RCC 7860 (cell line): ENCODE data around the gene CFHR5.
"Not testable (repeated sequence)": the region's sequence is repeated elsewhere in the genome, so short reads cannot be mapped to it uniquely, and the experiment has no call there.

Experiments
- DNase-seq: peaks from one replicate; pipeline ENCODE4 v3.0.0-alpha.2; 2015; ENCODE audit warnings: low spot score
- FAIRE-seq: peaks from 2 replicates; lab custom pipeline; 2012; peaks lifted over from hg19 to GRCh38; lab: Jason Lieb, UNC

Gene CFHR5

DNA sequence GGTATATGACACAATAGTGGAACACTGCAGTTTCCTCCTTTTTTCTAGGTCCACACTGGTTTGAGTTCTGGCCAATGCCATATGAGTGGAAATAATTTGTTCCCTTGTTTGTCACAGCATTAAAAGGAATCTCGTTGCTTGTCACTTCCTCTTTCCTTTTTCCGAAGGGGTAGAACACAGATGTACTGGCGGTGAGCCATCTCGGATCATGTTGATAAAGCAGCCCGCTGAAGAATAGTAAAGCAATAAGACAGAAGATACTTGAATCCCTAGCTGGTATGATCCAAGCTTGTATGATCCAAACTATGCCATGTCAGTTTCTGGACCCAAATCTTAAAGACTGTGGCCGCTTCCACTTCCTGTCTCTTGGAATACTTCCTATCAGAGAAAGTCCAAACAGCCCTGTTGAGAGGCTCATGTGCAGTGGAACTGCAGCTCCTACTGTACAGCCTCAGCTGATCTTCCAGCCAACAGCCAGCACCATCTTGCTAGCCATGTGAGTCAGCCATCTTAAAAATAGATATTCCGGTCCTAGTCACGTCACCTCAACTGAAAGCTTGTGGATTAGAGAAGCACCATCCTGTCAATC is 40.3 kb downstream of the CFHR5 start:
- no peak for DNase-seq
- FAIRE-seq = no peak

- FAIRE-seq (no peak), DNase-seq (no peak)
These were observed 44.4 kb downstream of the CFHR5 start for GRCh38 chr1:197021716-197022115.

DNA sequence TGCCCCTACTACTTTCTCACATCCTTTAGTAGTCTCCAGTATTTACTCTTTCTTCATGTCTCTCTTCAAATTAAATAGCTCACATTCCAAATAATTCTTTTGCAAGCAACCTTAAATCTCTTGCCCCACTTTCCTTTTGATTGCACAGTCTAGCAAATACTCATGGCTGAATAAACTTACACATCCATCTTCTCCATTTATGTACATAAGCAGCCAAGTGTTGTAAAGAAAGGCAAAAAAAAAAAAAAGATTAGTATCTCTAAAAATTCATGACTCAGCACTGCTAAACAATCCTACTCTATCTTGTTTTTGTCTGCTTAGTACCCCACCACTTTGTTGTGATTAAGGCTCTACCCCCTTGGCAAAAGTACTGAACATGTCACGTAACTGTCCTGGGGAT is 47.1 kb downstream of the CFHR5 start:
- no peak for FAIRE-seq
- DNase-seq = no peak

GRCh38 chr1:197027359-197027758 is 50.0 kb downstream of the CFHR5 start:
- no peak for FAIRE-seq

DNA sequence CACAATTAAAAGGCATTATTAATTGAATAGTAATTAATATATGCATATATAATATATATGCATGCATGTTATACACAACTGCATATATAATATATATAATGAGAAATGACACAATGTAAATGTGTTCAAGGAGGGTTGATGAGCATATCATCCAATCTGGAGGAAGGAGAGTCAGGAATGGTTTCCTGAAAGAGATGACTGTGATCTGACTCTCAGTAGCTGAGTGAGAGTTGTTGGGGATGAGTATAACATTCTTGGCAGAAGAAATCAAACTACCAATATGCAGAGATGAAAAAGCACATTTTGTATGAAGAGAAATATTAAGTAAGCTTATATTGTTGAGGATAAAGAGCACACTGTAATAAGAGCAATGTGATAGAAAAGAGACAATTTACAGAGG is 52.4 kb downstream of the CFHR5 start:
- DNase-seq (no peak), FAIRE-seq (no peak)

More at GRCh38 chr1:197027359-197027758, 50.0 kb downstream of the CFHR5 start:
- DNase-seq = no peak

- DNase-seq, FAIRE-seq: not testable (repeated sequence)
These were observed 57.4 kb downstream of the CFHR5 start for GRCh38 chr1:197034631-197035339.

GRCh38 chr1:197036861-197037260 is 59.5 kb downstream of the CFHR5 start:
- FAIRE-seq = no peak

GRCh38 chr1:197041486-197042353 is 64.4 kb downstream of the CFHR5 start:
- no peak for DNase-seq
- FAIRE-seq = no peak

More at GRCh38 chr1:197036861-197037260, 59.5 kb downstream of the CFHR5 start:
- no peak for DNase-seq

- FAIRE-seq (no peak), DNase-seq (no peak)
These were observed 65.5 kb downstream of the CFHR5 start for GRCh38 chr1:197042676-197043341.

- DNase-seq (no peak), FAIRE-seq (no peak)
These were observed 71.7 kb downstream of the CFHR5 start for GRCh38 chr1:197049100-197049499.
